Right renal pelvis (tissue), 4 donors: ENCODE results near the gene A4GALT. TPM values are rescaled to one million over a fixed set of nuclear protein-coding genes. Genes with fewer than 3 reads are reported as not detected.

Experiments
- DNase-seq, 4 donors: peaks; one replicate each; pipeline ENCODE4 v3.0.0-alpha.2; 2013; ENCODE audit warnings: low read depth in 4 of 4, low spot score in 3 of 4, missing footprints in 1 of 4
- polyA plus RNA-seq, 4 donors: library from polyadenylated mRNA; unstranded; fragments of 120-200 nt; gene quantifications; one replicate each; pipeline ENCODE4 v1.2.1, GENCODE V29; 2013; ENCODE audit not compliant: insufficient read length in 4 of 4

Gene A4GALT
- polyA plus RNA-seq, 4 donors = 15.8 to 27.4 (median 16.7) TPM

DNA sequence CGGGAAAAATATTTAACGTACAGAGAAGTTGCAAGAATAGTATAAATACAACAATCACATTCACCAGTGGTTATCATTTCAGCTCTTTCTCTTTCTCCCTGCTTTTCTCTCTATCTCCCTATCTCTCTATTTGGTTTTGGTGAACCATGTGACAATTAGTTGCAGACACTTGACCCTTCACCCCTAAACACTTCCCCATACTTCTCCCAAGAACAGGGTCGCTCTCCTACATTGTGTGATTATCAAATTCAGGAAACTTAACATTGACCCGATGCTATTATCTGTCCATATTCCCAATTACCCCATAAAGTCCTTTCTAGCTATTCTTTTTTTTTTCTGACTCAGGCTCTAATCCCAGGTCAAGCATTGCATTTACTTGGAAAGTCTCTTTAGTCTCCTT lies 66.7 kb downstream of the A4GALT start:
- DNase-seq = no peak

DNA sequence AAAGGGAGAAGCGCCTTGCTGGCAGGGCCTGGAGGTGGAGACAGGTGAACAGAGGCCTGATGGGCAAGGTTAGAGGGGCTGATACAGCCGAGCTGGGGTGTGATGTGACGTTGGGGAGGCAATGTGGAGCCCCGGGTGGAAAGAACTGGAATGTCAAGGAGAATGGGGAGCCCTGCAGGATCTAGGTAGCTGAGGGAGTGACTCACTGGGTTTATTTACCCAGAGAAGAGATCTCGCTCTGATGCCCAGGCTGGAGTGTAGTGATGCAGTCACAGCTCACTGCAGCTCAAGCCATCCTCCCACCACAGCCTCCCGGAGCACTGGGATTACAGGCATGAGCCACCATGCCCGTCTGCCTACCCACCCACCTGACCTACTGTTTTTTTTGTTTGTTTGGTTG lies 69.5 kb downstream of the A4GALT start:
- DNase-seq = no peak

DNA sequence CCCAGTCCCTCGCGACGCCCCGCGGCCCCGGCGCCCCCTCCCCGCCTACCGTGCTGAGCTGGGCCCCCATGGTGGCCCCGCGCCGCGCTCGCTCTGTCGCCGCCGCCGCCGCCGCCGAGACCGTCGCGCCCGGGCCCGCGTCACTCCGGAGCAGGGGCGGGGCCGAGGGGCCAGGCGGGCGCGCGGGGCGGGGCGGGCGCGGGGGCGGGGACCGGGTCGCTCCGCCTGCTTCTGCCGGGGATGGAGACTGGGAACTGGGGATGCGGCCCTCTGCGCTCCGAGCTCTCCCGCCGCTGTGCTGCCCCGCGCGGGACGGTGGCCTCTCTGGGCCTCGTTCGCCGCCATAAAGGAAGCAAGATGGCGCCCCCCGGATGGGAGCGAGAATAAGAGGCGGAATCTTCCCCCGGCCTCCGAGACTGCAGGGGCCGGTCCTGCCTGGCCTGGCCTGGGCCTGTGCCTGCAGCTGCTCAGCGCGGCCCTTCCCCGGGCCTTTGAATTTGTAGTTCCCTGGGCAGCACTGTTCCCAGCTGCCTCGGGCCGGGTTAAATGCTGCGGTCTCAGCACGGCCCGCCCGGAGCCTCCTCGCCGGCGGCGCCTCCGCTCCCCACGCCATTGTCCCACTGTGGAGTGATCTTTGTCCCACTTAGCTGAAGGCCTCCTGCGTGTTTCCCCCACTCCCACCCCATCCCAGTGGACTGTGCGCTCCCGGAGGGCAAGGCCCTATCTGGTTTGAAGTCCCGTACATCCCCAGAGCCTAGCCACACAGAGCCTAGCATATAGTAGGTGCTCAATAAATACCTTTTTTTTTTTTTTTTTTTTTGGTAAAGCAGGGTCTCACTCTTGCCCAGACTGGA lies 71.2 kb downstream of the A4GALT start, which contains the start of gene CYB5R3:
Gene CYB5R3, minus strand, starts transcription at position 147 of the 854 bp plus-strand sequence. Its CDS starts 77 bp downstream, at position 70.
- peak in 2 of 4 donors; percentile 44 to 56 for DNase-seq

DNA sequence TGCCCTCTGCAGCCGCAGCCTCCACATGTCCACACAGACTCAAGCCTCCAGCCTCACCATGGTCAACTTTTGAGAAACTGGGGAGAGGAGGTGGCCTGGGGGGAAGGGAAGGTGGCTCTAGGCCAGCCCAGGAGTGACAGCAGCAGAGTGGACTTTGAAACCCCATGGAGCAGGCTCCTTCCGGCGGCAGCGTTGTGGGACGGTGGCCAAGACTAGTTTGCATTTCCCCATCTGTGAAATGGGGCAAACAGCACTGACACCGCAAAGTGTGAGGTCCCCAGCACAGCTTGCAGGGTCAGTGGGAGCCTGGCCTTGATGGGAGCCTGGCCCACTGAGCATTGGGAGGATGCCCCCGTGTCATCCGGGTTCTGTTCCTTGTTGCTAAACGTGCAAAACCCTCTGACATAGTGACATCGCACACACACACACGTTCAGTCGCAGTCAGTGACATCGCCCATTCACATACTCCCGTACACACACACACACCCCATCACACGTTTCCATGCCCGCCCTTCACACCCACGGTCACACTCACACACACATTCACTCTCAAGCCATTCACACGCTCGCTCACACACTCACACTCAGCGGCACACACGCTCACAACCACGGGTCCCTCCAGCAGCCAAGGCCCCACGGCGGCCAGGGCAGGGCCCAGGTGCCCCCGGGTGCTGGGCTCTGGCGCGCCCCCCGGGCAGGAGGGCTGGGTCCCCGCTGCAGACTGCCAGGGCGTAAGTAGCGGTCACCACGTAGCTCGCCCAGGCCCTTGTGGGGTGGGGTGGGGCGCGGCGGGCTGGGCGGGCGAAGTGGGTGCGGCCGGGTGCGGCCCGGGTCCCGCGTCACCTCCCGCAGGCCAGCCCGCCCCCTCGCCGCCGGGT lies 72.1 kb downstream of the A4GALT start:
- no peak for DNase-seq

DNA sequence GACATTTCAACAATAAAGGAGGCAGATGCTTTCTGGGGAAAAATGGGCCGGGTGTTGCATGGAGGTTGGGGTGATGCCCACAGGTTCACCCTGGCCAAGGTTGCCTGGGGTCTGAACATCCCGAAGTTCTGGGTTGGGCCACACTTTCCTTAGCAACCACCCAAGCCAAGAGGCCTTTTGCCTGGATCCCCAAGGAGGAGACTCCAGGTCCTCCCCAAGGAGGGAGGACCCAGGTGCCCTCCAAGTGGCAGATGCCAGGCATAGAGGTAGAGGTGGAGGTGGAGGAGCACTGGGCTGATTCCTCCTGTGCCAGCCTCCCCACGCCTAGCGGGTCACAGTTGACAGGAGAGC lies 72.7 kb downstream of the A4GALT start:
- no peak for DNase-seq

DNA sequence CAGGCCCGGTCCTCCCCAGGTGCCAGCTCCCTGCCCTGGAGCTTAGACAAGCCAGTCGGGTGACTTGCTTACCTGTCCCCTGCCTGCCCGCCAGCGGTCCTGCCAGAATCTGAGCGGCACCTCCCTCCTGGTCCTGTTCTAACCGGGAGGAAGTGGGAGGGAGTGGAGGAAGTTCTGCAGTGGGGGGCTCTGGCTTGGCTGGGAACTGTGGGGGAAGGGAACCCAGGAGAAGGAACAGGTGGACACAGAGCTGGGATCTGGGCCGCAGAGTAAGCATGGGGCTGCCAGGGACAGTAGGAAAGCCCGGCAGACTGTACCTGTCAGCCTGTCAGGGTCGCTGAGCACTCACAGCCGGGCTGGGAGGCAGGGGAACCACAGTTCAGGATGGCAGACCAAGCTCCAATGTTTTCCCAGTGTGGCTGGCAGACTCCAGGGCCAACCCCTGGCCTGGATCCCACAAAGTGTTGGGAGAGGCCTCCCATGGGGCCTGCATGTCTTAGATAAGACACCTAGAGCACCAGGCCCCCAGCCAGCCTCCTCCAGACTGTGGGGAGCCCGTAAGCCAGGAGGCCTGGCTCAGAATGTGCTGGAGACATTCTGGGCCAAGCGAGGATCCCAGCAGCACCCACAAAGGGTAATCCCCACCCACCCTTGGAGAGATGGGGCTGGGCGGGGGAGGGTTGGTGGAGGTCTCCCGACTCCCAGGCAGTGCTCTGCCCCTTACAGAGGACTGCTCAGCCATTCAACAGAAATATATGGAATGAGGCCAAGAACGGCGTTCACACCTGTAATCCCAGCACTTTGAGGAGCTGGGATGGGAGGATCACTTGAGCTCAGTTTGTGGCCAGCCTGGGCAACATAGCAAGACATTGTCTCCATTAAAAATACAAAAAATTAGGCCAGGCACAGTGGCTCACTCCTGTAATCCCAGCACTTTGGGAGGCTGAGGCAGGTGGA lies 73.8 kb downstream of the A4GALT start:
- no peak for DNase-seq

DNA sequence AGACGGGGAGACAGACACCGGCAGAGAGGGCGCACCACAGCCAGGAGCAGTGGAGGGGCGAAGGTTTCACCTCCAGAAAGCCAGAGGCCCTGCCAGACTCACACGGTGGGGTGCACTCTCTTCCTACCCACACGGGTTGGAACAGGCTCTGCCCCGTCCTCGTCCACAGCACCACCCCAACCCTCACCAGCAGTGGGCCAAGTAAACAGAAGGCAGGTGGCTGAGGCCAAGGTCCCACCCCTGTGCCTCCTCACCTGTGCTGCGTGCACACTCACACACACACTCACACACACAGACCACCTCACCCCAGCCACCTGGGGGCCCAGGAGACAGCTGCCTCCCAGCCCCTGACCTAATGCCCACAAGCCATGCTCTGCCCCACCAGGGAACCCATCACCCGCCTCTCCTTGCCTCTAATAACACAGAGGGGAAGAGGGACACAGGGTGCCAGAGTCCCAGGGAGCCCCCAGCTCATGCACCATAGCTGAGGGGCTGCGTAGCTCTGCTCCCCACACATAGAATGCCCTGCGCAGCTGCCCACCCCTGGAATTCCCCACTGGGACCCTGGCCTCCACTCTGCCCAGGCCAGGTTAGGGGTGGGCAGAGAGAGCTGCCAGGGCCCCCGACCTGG lies 74.6 kb downstream of the A4GALT start:
- no peak for DNase-seq

DNA sequence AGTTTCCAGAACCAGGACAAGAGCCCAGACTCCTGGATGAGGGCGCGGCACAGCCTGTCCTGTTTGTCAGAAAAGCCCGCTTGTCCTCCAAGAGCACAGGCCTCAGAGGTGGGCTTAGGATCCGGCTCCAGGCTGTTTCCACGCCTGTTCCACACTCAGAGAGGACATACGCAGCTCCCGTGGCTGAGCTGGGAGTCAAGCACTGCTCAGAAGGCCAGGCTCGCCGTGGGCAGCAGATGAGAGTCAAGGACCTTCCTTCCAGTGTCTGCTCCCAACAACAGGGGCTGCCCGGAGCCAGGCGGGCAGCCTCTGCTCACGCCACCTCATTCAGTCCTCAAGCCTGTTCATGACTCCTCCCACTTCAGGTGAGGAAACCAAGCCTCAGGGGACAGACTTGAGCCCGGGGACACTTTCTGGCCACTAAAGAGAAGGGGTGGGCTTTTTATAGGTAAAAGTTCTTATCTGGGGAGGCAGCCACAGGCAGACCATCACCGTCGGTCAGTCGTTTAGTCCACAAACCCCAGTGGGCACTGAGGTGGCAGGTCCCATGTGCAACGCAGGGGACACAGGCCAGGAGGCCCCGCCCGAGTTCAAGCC lies 75.2 kb downstream of the A4GALT start:
- no peak for DNase-seq

DNA sequence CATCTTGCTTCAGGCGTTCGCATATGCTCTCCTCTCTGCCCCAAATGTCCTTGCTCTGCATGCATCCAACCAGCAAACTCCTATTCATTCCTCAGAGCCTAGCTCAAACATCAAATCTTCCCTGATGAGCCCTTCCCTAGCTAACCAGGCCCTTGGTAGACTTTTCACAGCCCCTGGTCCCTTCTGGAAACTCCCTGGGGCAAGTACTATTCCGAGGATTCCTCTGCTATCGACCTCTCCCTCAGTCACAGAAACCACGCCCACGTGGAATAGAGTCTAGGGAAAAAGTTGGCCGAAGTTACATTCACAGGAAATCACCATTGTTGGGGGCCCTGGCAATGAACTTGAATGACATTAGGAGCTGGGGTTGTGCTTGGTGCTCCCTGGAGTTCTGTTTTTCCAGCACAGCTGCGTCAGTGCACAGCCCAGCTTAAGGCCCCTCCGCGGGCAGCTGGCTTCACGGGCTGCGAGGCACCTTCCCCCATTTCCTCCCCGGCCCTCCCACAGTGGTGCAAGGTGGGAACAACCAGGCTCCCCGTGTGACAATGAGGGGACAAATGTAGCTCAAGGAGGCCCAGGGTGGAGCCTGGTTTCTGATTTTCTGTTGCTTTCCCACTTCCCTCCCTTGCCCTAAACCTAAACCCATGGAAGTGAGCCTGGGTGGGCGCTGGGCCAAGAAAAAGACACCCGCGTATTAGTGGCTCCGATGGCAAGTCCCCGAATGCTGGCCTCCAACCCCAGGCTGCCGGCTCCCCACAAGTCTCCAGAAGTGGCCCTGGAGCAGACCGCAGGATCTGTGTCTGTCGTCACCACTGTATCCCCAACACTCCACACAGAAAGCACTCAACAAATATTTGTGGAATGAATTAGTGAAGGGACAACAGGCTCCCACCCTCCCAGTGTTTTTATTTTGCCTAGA lies 76.0 kb downstream of the A4GALT start:
- DNase-seq = no peak

DNA sequence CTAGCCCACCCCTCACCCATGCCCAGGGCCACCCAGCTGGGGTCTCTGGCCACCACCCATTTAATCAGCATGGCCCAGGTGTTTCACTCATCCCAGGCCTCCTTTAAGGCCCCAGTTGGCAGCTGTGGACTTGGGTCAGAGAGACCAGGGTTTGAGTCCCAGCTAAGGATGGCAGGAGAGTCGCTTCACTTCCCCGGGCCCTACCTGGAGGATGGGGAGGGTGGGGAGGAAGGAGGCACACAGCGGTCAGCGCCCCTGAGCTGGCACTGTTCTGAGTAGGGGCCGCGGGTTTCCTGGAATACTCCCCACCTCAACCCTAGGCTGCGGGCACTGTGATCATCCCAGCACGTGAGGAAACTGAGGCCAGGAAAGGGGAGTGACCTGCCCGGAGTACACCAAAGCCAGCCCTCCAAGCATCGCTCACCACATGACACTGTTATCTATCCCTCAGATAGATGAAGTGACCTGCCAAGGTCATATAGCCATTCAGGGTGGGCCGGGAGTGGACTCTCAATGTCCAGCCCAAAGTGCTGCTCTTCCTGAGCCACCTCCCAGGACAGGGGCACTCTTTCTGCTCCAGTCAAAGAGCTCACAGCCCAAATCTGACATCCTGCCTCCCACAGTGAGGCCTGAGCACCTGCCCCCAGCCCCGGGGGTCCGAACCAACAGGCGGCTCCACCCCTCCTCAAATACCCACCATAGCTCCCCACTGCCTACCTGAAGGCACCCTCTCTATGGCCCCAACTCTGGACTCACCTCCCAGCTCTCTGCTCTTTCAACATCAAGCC lies 76.8 kb downstream of the A4GALT start:
- no peak for DNase-seq

DNA sequence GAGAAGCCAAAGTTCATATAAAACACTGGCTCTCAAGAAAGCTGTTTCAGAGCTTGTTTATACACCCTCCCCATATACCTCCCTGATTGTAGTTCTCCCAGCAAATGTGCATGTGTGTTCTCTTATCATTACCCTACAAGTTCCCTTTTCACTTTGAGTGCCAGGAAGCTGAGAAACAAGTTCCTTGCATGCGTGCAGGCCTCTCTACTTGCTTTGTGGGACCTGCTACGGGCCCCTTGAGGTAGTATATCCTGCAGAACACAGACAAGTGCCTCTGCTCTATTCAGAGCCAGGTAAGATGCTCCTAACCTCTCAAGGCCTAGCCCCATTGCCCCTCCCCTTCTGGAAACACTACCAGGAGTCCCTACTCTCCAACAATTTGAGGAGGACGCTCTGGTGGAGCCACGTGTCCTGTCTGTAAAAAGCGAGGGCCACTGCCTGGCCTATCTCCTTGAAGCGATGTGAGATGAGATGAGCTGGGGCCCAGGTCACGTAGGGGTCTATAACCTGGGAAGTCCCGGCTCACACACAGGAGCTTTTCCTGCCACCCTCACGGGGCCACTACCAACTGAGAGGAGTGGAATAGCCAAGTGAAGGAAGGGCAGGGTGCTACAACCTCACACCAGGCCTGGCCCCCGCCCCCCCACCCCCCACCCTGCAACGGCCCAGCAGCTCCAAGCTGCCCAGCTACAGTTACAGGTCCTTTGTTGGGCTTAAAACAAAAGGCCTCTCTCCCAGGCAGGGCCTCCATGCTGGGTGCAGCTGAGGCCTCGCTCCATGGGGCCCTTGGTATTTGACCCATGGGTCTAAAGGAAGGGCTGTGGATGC lies 77.7 kb downstream of the A4GALT start:
- DNase-seq = no peak

Other genes with a start within 250 kb of the A4GALT start
- 10 to 100 TPM; 27.3 to 36.4 (median 31.6) TPM for gene RRP7A, start 201.1 kb downstream of the A4GALT start, polyA plus RNA-seq
- 1 to 10 TPM; 5.3 to 8.3 (median 6.5) TPM for gene SERHL2, start 166.9 kb downstream of the A4GALT start, polyA plus RNA-seq
- gene POLDIP3, start 106.0 kb downstream of the A4GALT start, polyA plus RNA-seq = 100 to 1,000 TPM; 114 to 119 (median 116) TPM
- under 1 TPM in 1 of 4 donors, not detected in 3; 0.14 TPM for gene ATP5MGL, start 80.3 kb downstream of the A4GALT start, polyA plus RNA-seq
- gene CYB5R3, start 71.5 kb downstream of the A4GALT start, polyA plus RNA-seq = 100 to 1,000 TPM; 147 to 175 (median 158) TPM
- gene ARFGAP3, start 136.4 kb upstream of the A4GALT start, polyA plus RNA-seq = 10 to 100 TPM; 45.5 to 57.4 (median 49.4) TPM